Measurements from ENCODE around the gene PA2G4.

PA2G4 gene

DNA sequence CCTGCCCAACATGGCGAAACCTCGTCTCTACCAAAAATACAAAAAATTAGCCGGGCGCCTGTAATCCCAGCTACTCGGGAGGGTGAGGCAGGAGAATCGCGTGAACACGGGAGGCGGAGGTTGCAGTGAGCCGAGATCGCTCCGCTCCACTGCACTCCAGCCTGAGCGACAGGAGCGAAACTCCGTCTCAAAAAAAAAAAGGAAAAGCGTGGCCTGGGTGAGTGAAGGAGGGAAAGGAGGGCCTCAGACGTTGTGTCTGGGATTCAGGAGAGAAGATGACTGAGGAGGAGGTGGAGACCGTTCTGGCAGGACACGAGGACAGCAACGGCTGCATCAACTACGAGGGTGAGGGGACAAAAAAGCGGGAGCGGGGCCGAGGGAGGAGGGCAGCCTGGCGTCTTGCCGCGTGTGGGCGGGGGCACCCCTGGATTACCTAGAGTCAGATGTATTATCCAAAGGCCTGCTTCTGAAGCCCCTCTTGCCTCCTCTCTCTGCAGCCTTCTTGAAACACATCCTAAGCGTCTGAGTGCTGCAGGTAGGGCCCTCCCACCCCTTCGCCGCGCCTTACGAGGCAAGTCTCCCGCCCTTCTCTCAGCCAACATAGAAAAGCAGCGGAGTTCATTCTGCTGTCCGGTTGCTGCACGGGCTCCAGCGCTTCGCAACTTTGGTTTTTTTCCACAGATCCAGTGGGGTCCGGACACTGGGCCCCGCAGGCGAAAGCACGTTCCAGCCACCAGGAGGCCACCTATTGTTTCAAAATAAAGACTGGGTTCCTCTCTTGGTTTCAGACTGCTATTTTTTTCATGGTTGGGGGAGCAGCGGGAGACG, 53.1 kb downstream of the PA2G4 start:
- TF ChIP-seq EZH2phosphoT487 (IDR thresholded peaks at IDR 0.05; ENCODE audit: low read depth), result no peak
- TF ChIP-seq, protein P1, sequence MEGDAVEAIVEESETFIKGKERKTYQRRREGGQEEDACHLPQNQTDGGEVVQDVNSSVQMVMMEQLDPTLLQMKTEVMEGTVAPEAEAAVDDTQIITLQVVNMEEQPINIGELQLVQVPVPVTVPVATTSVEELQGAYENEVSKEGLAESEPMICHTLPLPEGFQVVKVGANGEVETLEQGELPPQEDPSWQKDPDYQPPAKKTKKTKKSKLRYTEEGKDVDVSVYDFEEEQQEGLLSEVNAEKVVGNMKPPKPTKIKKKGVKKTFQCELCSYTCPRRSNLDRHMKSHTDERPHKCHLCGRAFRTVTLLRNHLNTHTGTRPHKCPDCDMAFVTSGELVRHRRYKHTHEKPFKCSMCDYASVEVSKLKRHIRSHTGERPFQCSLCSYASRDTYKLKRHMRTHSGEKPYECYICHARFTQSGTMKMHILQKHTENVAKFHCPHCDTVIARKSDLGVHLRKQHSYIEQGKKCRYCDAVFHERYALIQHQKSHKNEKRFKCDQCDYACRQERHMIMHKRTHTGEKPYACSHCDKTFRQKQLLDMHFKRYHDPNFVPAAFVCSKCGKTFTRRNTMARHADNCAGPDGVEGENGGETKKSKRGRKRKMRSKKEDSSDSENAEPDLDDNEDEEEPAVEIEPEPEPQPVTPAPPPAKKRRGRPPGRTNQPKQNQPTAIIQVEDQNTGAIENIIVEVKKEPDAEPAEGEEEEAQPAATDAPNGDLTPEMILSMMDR (IDR thresholded peaks at IDR 0.05; ENCODE audit: low read depth, low read length), result peak; percentile 38
- H3K36me3 ChIP-seq (replicated peaks; ENCODE audit: low read depth, low read length), result peaks cover 37% of the 10 kb centered on the region
- peaks cover 24% of the 10 kb centered on the region for H4K20me1 ChIP-seq (ENCODE audit: insufficient read depth, low read length)
- peaks cover 29% of the 10 kb centered on the region for H3K4me1 ChIP-seq (ENCODE audit: low read length)
- peak overlapping the region; percentile 84 for H3K4me3 ChIP-seq (ENCODE audit: low read length)
- no peak overlapping the region for H2AFZ ChIP-seq (ENCODE audit: low read depth, low read length)
- no peaks in the 10 kb centered on the region for H3K9me3 ChIP-seq (ENCODE audit: insufficient read depth, low read length)
- no peaks in the 10 kb centered on the region for H3K27me3 ChIP-seq (ENCODE audit: low read depth, low read length)
- peak overlapping the region; percentile 82 for H3K9ac ChIP-seq (ENCODE audit: low read length)
- peaks cover 34% of the 10 kb centered on the region for H3K79me2 ChIP-seq (ENCODE audit: low read length)
- peak overlapping the region; percentile 85 for H3K4me2 ChIP-seq (ENCODE audit: low read length)
- peak overlapping the region; percentile 72 for H3K27ac ChIP-seq (ENCODE audit: low read length)

DNA sequence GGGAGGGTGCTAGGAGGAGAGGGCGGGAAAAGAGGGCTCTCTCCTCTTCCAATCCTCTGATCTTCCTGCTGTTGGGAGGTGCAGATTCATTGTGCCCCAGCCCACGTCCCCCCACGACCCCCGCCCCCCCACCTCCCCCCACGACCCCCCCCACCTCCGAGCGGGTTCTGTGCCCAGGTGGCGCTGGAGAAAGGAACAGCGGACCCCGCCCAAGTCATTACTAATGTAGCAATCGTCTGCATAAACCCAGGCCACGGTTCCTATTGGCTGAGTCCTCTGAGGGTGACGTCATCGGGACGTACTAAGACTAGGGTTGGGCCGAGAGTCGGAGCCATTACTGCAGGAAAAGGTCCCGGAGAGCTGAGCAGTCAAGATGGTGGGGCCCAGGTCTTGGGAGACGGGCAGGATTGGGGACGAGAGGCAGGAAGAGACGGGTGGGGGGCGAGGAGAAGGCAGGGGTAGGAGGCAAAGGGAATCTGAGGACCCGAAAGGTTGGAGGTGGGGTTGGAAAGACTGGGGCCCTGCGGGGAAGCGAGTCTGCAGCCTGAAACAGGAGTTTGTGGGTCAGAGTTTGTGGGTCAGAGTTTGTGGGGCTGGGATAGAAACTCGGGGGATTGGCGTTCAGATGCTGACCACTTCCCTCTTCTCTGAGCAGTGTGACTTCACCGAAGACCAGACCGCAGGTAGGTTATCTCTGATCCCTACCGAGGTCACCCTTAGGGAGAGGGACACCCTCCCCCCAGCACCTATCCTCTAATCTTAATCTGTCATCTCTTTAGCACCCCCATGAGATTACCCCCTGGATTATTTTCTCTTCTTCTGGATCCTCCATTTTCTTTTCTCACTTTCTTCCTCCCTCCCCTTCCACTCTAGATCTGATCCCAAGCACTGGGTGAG, 53.9 kb downstream of the PA2G4 start, which contains the start of gene MYL6:
Gene MYL6 (plus strand): TSS at position 331 of the 897 bp plus-strand sequence. CDS start 43 bp downstream, at position 374.
- TF ChIP-seq, protein P1 (IDR thresholded peaks at IDR 0.05; ENCODE audit: low read depth, low read length), result no peak
- no peak for TF ChIP-seq EZH2phosphoT487 (IDR thresholded peaks at IDR 0.05; ENCODE audit: low read depth)
- Histone ChIP-seq H3K9ac (ENCODE audit: low read length) (peak within 1 kb of the TSS; percentile 99), H3K36me3 (replicated peaks; ENCODE audit: low read depth, low read length) (peaks cover 46% of the 10 kb centered on the region), H3K9me3 (ENCODE audit: insufficient read depth, low read length) (no peaks in the 10 kb centered on the region), H3K79me2 (ENCODE audit: low read length) (peaks cover 29% of the 10 kb centered on the region), H3K4me3 (ENCODE audit: low read length) (peak within 1 kb of the TSS; percentile 90), H3K27ac (ENCODE audit: low read length) (peak within 1 kb of the TSS; percentile 81), H3K4me1 (ENCODE audit: low read length) (peaks cover 24% of the 10 kb centered on the region), H4K20me1 (ENCODE audit: insufficient read depth, low read length) (peaks cover 24% of the 10 kb centered on the region), H3K27me3 (ENCODE audit: low read depth, low read length) (no peaks in the 10 kb centered on the region), H2AFZ (ENCODE audit: low read depth, low read length) (no peak within 1 kb of the TSS), H3K4me2 (ENCODE audit: low read length) (peak within 1 kb of the TSS; percentile 91)

DNA sequence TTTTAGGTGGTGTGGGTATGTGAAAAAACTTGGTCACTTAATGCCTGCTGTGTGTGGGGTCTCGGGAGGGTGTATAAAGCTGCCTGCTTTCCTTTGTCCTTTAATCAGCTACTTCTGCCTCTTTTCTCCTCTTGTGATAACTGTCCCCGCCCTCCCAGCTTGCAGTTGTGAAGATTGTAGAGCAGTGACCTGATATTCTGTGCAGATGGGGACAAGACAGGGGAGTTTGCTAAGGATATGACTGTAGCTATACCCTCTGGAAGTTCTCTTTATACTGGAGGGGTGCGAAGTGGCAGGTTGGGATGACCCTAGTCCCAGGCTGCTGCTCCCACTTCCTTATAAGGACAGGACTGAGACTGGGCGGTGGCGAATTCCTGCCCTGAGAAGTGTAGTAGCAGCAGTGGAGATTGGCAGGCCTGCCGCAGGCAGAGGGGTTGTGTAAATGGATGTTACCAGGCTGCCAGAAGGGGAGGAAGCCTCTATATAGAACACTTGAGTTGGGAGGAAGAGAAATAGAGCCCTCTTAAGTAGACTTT, 54.6 kb downstream of the PA2G4 start:
- H3K9ac ChIP-seq (ENCODE audit: low read length), result peak overlapping the region; percentile 99
- peaks cover 24% of the 10 kb centered on the region for H4K20me1 ChIP-seq (ENCODE audit: insufficient read depth, low read length)
- H3K4me1 ChIP-seq (ENCODE audit: low read length), result peaks cover 21% of the 10 kb centered on the region
- H3K27me3 ChIP-seq (ENCODE audit: low read depth, low read length), result no peaks in the 10 kb centered on the region
- no peak overlapping the region for H2AFZ ChIP-seq (ENCODE audit: low read depth, low read length)
- no peaks in the 10 kb centered on the region for H3K9me3 ChIP-seq (ENCODE audit: insufficient read depth, low read length)
- H3K4me2 ChIP-seq (ENCODE audit: low read length), result peak overlapping the region; percentile 91
- TF ChIP-seq, protein P1 (IDR thresholded peaks at IDR 0.05; ENCODE audit: low read depth, low read length), result no peak
- TF ChIP-seq EZH2phosphoT487 (IDR thresholded peaks at IDR 0.05; ENCODE audit: low read depth), result no peak
- peak overlapping the region; percentile 90 for H3K4me3 ChIP-seq (ENCODE audit: low read length)
- H3K79me2 ChIP-seq (ENCODE audit: low read length), result peaks cover 29% of the 10 kb centered on the region
- H3K36me3 ChIP-seq (replicated peaks; ENCODE audit: low read depth, low read length), result peaks cover 53% of the 10 kb centered on the region
- H3K27ac ChIP-seq (ENCODE audit: low read length), result peak overlapping the region; percentile 81

All from OCI-LY3 (cell line).